Inferior parietal cortex (tissue), 1 donor: ENCODE results near the gene MEG3.

Experiments
- DNase-seq: peaks from one replicate; pipeline ENCODE4 v3.0.0-alpha.2; 2016; ENCODE audit errors: extremely low spot score

MEG3 gene

DNA sequence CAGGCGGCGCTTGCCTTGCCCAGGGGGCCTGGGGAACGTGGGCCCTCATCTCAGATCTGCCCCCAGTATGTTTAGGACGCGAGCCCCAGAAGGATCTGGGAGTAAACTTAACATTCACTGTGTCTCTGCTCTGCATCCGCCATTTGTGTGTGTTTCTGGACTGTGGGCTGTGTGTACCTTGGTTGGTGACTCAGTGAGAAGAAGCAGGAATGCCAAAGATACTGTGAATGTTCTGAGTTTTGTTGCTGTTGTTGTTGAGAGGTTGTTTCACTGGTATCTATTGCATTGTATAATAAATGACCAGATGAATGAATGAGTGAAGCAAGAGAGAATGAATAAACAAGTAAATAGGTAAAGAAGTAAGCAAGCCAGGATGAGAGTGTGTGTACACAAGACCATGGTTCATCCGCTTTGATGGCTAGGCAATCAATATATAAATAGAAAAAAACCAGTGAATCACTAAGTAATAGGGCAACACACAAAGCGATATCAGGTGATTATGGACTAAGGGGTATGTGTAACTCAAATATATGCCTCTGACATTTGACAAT lies 20.5 kb downstream of the MEG3 start:
- DNase-seq, result no peak

DNA sequence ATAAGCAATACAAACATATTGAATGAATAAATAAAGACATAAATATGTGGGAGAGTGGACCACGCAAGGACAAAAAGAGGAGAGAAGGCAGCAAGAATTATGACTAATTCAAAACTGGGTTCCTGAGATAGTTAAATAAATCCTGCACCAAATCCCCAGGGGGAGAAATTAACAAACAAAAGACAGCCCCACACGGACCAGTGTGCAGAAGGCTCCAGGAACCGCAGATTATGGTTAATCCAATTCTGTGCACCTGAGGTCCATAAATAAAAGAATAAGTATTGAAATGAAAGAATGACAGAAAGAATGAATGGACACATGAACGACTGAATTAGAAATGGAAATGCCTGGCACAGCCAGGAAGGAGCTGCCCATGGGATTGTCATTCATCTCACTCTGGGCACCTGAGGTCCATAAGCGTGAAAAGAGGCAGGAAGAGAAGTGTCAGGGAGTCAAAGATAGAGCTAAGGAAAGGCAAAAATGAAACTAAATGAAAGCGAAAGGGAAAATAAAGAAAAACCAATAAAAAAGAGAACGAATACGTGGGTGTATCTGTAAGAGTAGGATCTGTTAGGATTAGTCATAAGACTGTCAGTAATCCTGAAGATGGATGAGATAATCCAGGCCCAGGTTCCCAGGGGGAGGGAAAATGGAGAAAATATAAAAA lies 23.3 kb downstream of the MEG3 start:
- DNase-seq, result no peak

DNA sequence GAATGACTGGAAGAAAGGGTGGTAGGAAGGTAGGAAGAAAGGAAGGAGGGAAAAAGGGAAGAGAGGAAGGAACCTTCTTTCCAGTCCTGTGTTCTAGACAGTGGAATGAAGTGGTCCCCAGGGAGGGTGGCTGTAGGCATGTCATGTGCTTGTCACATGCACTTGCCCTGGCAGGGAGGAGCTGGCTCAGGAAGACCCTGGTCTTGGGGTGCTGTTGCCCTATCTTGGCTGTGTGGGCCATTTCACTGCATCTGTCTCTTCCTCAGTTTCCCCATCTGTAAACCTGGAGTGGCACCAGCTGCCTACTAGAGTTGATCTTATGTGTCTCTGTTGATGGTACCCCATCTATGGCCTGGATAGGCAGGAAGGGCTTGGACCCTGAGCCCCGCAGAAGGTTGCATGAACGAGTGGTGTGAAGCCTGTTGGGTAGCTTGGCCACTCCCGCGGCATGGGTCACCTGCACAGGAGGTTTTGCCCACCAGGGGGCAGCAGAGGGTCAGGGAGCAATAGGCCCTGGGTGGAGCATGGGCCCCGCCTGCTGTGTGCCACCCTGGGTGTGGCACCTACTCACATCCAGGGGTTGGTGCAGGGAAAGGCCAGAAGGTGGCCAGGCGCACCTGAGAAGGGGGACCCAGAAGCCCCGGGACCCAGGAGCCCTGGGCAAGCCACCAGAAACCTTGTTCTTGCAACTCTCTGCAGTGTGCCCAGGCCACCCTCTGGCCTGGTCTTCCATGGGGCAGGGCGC lies 25.1 kb downstream of the MEG3 start:
- DNase-seq, result no peak

DNA sequence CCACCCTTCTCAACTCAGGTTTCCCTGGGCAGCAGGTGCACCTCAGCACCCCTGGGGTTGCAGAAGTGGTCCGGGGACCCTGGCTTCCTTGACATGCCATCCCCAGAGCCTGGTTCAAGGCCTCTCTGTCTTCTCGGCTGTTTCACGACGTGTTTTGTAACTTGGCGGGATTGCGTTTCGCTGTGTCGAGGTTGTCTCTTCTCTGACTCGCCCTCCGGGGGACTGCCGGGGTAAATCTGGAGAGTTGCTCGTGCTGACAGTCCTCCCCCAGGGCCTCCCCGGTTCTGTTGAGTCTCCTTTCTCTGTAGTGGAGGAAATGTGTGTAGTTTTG lies 25.6 kb downstream of the MEG3 start:
- DNase-seq, result no peak

DNA sequence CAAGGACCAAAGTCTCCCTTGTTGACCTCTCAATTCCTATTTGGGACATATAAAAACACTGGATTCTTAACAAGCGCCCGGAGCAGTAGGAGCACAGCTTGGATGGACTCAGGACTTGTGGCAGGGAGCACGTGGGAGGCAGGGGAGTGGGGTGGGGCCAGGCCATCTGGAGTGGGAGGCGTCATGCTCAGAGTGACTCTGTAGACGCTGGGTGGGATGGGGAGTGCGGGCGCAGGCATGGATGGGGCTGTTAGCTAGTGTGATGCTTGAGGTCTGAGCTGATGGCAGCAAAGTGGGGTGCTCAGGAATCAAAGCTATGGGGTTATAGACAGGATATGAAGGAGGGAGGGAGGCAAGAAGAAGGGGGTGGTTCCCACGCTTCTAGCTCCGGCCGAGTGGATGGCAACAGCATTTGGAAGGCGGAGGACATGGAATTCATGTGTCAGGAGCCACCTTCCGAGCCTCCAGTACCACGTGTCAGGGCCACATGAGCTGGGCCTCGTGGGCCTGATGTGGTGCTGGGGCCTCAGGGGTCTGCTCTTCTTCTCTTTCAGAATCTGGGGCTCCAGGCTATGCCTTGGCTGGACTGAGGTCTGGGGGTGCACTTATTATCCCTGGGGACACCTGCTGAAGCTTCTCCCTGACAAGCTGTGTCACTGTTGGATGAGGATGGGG lies 26.2 kb downstream of the MEG3 start:
- DNase-seq, result no peak

DNA sequence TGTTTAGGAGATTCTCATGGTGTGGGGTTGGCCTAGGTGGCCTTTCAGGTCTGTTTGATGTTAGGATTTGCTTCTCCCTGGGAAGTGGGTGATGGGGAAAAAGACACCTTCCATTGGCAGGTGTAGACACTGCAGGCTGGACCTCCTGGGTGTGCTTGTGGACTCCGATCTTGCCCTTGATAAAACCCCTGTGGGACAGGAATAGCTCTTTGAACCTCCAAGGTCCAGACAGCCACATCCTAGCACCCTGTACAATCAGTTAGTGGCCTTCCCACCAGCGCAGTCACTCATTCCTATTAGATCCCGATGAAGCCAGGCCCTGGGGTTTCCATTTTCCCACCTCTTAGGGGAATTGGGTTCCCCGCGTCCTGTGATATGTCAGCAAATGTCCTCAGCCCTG lies 28.5 kb downstream of the MEG3 start:
- DNase-seq, result no peak

DNA sequence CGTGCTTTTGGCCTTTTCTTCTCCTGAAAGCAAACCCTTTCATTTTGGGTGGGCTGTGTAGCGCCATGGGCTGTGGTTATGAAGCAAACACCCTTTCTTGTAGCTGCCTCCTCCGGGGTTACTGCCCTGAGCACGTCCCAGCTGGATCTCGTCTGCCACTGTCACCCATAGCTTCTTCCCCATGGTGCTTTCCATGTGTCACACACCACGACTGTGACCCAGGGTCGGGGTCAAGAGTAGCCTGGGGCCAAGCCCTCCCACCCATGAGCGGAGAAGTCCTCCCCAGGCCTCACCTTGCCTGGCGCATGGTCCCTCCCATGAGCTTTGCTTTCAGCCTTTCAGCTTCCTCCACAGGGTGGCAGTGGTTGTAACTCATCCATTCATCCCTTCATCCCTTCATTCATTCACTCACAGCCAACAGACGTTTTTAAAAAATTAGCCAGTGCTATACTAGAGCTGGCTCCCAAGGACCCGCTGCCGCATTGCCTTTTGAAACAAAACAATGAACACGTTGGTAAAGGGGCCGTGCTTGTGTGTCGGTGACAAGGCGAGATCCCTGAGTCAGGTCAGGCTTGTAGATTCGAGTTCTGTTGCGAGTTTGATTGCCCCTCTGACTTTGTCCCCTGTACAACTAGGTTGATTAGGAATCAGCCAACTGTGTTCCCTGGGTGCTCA lies 29.5 kb downstream of the MEG3 start:
- no peak for DNase-seq

DNA sequence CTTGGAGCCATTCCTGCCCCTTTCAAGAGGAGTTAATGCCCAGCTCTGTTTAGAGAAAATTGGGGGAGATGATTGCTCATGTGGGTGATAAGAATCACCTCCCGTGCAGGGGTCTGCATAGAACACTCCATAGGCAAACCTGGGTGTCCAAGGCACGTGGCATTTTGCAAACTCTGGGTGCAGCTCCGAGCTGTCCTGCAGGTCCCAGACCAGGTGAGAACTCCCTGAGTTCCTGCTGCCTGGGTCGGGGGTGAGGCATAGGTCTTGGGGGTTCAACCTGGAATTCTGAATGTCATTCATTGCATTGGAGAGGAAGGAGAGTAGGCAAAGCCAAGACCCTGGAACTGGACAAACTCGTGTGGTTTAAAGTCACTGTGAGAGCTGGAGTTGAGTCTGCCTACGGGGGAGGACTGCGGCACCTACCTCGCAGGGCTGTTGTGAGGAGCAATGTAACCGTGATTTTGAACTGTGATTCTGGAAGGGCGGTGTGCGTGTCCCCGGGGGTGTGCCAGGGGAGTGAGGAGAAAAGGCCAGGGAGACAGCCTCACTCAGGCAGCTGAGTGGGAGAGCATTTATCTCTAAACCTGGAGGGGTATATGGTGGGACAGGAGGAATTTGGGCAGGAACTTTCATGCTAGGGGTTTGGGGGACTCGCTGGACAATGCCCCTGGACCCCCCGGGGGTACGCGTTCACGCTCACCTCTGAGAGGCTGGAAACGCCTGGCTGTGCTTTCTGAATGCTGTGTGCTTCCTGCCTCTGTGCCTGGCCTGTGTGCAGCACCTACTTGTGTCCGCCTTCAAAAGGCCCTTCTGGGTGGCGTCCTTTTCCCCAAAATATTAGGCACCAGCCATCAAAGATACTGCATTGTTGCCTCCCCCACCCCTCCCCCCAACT lies 30.4 kb downstream of the MEG3 start:
- no peak for DNase-seq

DNA sequence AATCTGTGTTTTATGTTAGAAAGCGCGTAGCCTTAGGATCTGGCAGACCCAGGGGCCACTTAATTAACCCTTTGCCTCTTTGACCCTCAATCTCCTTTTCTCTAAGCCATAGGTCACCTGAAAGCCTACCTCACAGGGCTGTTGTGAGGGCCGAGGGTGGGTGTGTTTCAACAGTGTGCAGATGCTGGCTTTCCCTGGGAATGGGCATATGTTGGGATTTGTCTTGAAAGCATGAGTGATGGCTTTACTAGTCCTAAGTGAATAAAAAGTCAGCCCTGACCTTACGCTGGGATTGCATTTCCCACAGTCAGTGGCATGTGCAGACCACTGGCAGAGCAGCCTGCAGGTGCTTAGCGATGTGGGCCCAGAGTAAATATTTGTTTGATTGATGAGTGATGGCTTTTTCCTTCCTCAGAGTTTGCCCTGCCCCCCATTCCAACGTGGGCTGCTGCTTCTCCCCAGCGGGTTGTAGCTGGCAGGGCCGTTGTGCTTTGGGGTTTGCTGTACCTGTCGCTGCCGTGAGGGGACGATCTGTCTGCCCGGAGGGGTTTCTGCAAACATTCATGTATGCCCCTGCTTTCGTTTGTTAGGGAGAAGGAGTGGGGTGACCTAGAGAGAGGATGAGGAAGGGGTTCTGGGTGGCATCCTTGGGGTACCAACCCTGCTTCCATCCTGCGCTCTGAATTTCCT lies 31.5 kb downstream of the MEG3 start:
- no peak for DNase-seq

DNA sequence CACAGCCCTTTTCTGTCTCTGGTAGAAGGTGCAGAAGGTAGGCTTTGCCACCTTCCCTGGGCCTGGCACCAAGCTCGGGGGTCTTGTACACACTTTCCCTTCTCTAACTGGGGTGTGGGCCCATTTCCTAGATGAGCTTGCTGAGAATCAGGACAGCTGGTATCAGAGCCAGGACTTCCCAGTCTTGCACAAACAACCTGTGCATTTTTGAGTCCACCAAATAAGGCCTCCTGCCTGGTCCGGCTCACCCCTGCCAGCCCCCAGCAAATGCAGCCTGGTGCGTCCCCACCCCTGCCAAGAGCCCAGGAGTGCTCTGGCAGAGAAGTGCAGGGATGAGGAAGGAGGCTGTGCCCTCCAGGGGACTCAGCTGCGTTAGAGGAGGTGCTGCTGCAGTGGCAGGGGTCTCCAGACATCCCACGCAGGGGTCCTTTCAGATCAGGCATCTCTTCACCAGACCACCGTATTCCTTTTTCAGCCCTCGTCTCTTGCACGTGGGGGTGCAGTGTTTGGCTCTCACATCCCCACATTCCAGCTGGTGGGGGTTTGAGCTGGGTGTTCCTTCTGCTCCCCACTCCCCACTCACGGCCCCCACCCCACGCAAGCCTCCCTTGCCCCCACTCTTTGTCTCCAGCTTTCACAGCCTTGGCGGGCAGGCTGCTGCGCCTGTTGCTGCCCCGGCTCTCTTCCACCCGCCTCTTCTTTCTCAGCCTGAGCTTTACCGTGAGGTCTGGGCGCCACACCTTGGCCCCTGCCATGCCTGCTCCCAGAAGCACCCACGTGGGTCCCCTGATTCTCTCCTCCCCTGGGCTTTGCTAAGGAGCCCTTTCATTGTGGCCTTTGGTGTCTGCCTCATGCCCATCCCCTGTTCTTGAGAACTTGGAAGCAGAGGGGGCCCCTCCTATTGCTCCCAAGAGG lies 32.3 kb downstream of the MEG3 start:
- DNase-seq, result no peak

DNA sequence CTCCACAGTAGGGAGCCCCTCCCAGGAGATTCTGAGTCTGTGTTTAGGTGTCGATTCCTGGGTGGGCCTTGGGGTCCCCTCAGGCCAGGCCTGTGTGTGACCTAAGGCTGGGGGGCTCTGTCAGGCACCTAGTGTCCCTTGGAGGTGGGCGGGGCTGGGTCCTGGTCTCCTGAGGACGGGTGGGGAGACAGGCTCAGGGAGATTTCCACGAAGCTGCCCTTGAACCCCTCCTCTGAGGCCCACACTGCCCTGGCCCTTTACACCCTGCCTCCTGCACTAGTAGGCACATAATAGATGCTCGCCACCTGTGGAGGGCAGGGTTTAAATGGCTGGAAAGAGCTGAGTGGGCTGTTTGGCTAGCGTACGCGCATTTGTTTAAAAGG lies 32.9 kb downstream of the MEG3 start:
- no peak for DNase-seq

DNA sequence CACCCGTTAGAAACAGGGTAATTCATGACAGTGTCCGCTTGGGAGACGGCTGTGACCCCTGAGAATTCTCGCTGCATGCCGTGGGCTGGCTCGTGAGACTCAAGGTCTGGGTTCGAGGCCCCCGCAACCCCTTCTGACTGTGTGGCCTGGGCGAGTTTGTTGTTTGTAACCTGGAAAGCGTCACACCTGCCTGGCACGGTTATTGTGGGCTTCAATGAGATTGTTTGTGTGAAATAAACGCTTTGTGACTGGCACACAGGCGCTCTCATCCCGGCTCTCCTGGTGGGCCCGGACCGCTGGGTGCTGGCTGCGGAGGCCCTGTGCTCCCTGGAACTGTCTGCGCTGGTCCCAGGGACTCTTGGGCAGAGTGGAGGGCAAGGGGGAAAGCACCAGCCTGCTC lies 33.9 kb downstream of the MEG3 start:
- DNase-seq, result no peak

DNA sequence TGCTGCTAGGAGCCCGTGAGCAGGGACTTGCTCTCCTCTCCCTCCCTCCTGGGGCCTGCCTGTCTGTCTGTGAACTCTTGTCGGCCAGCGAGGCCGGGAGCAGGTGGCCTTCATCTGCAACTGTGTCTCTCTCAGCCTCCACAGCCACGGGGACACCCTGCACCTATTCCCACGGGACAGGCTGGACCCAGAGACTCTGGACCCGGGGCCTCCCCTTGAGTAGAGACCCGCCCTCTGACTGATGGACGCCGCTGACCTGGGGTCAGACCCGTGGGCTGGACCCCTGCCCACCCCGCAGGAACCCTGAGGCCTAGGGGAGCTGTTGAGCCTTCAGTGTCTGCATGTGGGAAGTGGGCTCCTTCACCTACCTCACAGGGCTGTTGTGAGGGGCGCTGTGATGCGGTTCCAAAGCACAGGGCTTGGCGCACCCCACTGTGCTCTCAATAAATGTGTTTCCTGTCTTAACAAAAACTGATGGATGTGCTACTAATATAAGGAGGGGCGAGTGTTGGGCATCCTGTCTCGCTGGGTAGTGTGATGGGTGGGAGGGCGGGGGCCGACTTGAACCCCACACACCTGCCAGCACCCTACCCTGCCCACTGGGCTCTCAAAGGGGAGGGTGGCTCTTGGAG lies 34.8 kb downstream of the MEG3 start:
- DNase-seq, result no peak

DNA sequence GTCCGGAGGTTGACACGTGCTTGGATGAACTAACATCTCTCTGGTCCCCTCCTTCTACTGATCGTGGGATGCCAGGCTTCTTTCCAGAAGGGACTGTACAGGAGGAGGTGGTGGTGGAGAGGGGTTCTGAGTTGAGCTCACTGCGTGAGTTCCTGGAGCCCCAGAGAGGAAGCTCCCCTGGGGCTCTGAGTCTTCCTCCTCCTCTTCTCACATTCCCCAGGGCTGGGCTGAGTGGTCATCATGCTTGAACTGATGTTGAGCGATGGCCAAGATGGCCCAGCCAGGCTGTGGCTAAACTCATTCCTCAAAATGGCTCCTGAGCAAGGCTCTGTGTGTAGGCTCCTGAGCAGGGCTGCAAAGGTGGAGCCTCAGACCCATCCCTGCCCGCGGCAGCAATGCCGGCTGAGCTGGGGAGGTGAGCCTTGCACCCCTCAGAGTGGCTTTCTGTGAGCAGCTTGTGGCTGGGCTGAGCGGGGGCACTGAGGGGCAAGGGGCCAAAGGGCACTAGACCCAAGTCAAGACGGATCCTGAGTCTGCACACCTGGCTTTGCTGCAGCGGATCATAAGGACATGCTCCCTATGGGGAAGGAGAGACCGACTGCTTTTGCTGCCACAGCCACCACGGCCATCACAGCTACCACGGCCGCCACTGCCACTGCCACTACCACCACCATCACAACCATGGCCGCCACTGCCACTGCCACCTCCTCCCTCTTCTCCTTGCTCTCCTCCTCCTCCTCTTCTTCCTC lies 35.4 kb downstream of the MEG3 start:
- no peak for DNase-seq

DNA sequence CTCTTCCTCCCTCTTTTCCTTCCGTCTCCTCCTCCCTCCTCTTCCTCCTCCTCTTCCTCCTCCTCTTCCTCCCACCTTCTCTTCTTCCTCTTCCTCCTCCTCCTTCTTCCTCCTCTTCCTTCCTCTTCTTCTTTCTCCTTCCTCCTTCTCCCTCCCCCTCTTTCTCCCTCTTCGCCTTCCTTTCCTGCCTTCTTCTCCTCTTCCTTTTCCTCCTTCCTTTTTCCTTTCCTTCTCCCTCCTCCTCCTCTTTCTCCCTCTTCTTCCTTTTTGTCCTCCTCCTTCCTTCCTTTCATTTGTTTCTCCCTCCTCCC lies 36.0 kb downstream of the MEG3 start:
- no peak for DNase-seq

DNA sequence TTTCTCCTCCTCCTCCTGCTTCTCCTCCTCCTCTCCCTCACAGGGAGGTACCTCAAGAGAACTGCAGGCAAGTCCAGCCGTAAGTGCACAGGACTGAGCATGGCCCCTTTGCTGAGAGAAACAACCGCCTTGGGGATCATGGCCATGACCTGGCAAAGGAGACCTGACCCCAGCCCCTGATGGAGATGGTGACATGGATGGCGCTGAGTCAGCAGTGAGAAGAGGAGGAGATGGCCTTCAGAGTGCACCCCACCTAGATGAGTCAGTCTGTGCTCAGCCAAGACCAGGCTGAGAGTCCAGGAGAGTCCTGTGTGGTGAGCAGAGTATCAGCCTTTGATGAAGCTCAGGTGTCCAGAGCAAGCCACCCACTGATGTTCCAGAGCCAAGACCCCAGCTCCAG lies 36.4 kb downstream of the MEG3 start:
- DNase-seq, result no peak

DNA sequence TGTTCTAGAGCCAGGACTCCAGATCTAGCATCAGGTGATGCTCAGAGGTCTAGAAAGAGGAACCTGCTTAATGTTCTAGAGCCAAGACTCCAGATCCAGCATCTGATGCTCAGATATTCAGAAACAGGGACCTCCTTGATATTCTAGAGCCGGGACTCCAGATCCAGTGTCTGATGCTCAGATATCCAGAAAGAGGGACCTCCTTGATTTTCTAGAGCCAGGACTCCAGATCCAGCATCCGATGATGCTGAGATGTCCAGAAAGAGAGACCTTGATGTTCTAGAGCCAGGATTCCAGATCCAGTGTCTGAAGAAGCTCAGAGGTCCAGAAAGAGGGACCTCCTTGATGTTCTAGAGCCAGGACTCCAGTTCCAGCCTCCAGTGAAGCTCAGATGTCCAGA lies 36.9 kb downstream of the MEG3 start:
- DNase-seq, result no peak

DNA sequence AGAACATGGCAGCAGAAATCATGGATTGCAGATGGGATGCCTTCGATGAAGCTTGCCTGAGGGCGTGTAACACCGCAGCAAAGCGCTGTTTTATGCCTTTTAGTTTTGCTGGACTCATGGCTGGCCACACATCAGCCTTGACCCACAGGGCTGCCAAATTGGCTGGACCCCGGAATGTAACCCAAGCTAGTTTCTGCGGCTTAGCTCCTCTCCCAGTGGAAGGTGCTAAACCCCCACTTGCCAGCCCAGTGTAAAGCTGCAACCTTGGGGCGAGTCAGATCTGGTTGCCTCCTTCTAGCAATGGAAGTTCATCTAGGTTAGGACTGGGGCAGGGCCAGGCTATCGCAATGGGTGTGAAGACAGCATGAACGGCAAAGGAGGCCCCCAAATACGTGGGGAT lies 38.3 kb downstream of the MEG3 start:
- no peak for DNase-seq
